ENCODE results near the gene OCIAD2.
"Not testable (repeated sequence)": the region's sequence is repeated elsewhere in the genome, so short reads cannot be mapped to it uniquely, and the experiment has no call there.

The OCIAD2 gene, protein sequence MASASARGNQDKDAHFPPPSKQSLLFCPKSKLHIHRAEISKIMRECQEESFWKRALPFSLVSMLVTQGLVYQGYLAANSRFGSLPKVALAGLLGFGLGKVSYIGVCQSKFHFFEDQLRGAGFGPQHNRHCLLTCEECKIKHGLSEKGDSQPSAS

DNA sequence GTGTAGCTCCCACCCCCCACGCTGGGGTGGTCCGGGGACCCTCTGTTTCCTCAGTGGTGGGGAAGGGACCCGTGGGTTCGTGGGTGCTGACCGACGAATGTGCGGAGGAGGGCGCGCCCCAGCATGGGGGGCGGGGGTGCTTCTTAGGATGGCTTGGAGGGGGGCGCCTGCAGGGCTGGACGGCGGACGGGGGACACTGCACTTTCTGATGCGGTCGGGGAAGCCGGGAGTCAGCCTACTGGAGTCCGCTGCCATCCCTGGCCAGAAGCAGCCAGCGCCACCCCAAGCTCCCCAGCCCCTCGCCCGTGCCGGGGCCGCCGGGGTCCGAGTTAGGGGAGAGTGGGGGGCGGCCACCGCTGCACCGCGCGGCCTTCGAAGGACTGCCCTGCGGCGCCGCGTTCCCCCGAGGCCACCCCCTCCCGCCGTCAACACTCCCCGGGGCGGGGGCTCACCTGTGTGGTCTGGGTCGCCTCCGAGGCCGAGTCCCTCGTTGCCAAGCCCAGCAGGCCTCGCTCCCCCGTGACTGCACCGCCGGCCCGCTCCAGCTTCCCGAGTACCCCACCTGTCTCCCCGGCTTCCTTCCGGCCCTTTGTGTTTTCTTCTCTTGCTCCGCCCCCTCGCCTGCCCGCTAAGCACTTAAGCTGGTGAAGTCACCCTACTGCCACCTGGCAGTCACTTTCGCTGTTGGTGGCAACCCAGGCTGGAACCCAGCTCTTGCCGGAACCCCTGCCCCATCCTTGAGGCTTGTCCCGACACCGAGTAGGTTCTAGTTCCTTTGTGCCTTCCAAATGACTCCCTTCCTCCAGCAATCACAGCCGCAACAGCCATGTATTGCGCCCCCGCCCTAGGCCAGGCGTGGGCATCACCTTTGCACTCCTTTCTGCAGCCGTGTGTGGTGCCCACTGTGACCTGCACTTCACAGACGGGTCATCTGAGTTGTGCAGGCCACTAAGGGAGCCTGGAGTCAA, at the start of gene OCIAD2:
OCIAD2 (minus strand) TSS at position 569 of the 968 bp plus-strand sequence. CDS start 2,225 bp downstream, outside the sequence.
- peak; percentile 58 to 71 for DNase-seq (ENCODE audit: low read depth in 2 of 2)

DNA sequence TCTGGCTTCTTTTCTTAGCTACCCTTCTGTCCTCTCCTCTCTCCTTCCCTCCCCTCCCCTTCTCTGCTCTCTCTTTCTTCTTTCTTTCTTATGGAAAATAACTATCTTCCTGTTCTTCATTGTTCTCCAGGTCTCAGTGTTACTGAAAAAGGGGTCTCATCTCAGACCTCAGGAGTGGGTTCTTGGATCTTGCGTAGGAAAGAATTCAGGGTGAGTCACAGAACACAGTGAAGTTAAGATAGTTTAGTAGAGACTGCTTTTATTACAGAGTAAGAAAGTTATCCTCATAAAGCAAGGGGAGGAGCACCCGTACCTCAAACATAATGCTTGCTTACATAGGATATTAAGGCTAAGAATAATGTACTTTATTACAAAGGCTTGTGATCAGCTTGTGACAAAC, 47.7 kb upstream of the OCIAD2 start:
- no peak for DNase-seq (ENCODE audit: low read depth in 2 of 2)

DNA sequence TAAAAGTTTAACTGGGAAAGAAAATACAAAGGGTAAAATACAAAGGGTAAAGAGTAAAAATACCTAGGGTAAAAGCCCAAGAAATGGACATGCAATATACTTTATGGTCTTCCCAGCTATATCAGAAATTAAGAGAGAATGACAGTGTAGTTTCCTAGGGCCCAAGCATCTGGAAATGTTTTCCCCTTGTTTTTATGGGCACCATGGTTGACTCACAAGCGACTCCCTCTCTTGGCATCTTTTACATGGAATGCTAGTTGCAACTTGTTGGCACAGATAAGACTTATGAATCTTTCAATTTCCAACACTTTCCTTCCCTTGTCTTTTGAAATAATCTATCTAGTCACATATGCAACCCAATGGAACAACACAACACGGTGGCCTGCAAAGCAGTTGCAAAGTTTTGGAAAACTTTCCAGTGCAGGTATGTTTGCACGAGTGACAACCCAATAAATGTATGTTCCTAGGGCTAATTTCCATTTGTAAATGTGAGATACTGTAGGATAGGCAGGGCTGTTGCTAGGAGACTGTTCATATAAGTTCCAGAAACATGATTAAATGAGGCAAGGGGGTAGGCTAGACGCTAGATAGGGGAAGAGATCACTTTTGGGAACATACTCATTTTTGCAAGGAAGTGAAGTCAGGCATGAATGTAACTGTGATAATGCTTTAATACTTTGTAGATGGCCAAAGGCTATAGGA, 43.1 kb upstream of the OCIAD2 start:
- no peak for DNase-seq (ENCODE audit: low read depth in 2 of 2)

DNA sequence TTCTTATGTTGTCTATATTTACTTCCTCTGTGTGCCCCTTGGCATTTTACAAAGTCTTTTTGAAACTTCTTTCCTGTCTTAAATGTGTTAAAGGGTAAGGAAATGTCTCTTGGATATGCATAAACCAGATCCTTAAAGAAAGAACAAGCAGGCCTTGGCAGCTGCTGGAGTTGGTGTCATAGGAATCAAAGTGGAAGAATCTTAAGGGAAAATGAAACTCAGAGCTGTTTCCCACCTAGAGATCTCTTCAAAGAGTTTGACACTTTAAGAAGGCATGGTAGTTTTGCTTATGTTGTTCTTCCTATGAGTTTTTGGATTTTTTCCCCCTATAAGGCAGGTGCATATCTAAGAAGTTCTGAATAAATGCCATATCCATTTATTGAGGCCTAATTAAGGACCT, 42.5 kb upstream of the OCIAD2 start:
- no peak for DNase-seq (ENCODE audit: low read depth in 2 of 2)

DNA sequence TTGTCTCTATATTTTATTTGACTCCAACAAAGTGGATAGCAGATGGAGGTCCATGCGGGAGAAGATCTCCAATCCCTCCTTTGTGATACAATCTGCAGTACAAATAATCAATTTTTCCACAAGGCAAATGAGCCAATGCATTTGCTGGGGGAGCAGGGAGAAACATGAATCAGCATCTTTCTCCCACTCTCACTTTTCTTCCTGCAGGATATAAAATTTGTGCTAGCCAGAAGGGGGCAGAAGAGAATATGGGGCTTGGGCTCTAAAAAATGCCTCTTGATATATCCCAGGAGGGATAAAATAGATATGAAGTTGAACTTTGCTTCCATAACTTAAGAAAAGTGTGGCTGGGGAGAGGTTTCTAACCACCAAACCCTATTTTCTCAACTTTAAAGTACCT, 41.2 kb upstream of the OCIAD2 start:
- no peak for DNase-seq (ENCODE audit: low read depth in 2 of 2)

DNA sequence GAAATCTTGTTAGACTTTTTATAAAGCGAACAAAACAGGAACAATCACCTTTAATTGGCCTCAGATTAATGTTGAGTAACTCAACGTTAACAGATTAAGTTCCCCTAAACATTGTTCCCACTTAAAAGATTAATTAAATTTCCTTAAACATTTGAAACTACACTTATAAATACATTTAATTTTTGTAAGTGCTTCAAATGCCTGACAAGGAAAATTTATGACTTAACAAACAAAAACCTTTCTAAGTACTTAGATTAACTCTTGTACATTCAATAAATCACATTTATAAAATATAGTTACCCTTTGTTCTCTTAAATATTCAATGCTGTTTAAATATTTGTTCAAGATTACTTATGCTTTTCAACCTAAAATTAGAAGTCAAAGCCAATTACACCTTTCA, 39.4 kb upstream of the OCIAD2 start:
- no peak for DNase-seq (ENCODE audit: low read depth in 2 of 2)

DNA sequence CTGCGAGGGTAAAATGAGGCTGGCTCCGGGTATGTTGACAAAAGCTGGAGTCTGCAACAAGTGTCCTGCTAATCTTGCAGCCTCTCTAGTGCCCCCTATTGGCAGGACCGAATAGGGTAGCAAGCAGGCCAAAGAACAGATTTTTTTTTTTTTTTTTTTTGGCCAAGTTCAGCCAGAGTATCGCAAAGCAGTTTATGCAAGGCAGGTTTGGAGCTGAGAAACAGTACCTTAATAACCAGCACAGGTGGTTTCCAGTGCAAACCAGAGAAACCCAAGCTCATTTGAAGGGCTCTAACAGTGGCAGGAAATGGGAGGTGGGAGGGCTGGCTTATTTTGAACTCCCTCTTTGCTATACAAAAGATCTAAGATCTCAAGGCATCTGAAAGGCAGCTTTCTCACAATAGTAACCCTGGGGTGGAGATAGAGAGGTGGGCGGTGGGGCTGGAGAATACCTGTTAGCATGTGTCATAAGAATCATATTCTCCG, 38.2 kb upstream of the OCIAD2 start:
- peak; percentile 14 to 17 for DNase-seq (ENCODE audit: low read depth in 2 of 2)

DNA sequence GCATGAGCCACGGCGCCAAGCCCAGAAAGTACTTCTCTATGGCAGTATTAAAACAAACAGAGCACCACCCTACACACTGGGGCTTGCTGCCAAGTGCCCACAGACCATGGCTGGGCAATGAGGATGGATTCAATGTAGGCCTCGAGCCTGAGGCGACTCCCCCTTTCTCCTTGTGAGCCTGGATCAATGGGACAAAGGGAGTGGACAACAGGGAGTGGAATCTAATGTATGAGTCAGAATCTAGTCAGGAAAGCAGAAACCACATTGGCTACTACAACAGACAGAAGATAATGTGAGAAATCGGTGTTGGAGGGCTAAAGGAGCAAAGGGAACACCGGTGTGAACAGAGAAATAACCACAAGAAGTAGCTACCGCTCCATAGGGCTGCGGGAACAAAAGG, 37.7 kb upstream of the OCIAD2 start:
- DNase-seq (ENCODE audit: low read depth in 2 of 2) = no peak

DNA sequence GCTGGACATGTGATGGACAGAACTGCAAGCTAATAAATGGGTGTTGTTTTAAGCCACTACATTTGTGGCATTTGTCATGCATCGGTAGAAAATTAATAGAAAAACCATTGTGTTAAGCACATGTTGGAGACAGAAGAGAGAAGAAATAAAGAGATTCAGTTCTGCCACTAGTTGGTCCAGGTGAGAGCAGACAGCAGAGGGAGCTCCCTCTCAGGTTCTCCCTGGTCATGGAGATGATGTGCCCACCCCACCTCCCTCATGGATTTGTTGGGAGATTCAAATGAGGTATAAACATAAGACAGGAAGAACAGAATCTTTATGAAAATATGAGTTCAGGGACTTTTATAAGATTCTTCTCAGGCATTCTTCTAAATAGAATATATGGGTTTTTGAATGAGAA, 36.8 kb upstream of the OCIAD2 start:
- DNase-seq (ENCODE audit: low read depth in 2 of 2) = no peak

DNA sequence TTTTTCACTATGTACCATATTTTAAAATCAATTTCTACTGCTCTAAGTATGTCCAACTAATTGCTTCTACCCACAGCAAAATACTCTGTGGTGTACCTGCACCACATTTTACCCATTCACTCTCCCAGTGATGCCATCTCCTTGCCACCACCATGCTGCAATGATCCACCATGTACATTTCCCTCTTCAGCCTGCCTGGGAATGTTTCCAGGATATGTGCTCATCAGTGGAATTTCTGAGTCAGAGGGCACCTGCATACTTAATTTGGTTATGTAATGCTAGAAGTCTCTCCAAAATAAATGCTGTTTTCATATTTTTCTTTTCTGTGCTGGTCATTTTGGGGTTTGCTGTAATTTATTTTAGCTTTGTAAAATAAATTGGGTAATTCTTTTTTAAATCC, 33.2 kb upstream of the OCIAD2 start:
- DNase-seq (ENCODE audit: low read depth in 2 of 2) = no peak

DNA sequence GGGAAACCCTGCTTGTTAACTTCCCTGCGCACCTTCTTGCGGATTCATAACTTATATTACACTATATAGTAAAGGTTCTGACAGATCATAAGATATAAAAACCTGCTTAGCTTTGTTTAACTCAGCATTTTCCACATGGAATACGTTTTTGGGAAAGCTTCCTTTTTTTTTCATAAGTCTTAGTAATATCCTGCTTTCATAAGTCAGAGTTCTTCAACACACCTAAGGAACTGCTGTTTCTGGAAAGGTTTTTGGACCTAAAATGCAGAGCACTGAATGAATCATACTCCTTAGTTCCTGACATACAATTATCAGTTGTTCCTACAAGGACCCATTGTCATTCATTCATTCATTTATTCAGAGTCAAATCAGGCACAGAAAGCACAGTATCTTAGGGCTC, 32.3 kb upstream of the OCIAD2 start:
- no peak for DNase-seq (ENCODE audit: low read depth in 2 of 2)

DNA sequence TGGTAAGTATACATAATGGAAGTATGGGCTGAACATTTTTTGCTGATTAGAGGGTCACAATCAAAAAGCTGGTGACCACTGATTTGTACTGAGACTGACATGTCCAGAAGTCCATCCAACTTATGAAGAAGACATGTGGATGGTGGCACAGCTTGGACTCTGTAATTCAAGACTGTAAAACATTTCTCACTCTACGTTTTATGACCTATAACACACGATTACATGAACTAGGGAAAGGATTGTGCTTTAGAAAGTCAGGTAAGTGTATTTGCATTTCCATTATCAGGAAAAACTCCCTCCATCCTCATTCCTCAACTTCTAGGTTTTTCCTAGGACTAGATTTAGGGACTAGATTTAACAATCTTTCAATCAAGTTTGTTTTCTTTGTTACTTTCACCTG, 30.5 kb upstream of the OCIAD2 start:
- no peak for DNase-seq (ENCODE audit: low read depth in 2 of 2)

DNA sequence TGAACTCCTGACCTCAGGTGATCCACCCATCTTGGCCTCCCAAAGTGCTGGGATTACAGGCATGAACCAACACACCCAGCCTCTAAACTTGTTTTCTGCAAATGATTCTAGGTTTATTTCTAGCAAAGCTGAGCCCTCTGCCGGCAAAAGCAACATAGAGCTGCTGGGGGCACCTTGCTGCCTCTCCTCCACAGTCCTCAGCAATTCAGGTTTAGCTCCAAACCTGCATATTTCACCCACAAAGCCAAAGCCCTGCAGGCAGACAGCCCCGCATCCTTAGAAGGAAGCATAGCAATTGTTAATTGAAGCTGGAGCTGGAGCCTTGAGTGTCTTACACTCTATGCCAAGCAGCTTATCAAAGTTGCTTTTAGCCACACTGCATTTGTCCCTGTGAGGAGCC, 24.9 kb upstream of the OCIAD2 start:
- no peak for DNase-seq (ENCODE audit: low read depth in 2 of 2)

DNA sequence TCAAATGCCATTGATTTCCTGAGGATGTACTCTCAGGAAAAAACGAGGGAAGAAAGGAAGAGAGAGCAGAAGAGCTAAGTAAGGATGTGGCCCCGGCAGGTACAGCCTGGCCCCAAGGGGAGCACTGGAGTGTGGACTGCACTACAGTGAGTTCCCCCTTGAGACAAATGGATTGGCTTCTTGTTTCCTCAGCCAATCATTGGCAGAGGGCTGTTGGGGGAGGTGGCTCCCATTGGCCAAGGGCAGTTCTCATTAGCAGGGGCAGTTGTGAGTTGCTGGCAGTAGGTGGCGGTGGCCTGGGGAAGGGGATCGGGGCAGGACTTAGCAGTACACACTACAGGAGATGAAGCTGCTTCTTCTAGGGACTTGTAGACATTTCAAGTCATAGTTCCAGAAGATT, 24.1 kb upstream of the OCIAD2 start:
- DNase-seq (ENCODE audit: low read depth in 2 of 2) = no peak

DNA sequence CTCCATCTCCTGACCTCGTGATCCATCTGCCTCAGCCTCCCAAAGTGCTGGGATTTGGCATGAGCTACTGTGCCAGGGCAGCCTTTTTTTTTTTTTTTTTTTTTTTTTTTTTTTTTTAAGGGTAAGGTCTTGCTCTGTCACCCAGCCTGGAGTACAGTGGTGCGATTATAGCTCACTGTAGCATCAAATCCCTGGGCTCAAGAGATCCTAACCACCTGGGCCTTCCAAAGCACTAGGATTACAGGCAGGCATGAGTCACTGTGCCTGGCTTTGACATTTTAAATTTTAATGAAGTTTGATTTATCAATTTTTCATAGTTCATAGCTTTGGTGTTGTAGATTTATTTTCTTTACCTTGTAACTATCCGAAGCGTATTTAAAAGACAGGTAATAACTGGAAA, 17.8 kb upstream of the OCIAD2 start:
- no peak for DNase-seq (ENCODE audit: low read depth in 2 of 2)

DNA sequence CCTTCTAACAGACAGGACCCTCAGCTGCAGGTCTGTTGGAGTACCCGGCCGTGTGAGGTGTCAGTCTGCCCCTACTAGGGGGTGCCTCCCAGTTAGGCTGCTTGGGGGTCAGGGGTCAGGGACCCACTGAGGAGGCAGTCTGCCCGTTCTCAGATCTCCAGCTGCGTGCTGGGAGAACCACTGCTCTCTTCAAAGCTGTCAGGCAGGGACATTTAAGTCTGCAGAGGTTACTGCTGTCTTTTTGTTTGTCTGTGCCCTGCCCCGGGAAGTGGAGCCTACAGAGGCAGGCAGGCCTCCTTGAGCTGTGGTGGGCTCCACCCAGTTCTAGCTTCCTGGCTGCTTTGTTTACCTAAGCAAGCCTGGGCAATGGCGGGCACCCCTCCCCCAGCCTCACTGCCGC, 16.5 kb upstream of the OCIAD2 start:
- not testable (repeated sequence) for DNase-seq (ENCODE audit: low read depth in 2 of 2)

DNA sequence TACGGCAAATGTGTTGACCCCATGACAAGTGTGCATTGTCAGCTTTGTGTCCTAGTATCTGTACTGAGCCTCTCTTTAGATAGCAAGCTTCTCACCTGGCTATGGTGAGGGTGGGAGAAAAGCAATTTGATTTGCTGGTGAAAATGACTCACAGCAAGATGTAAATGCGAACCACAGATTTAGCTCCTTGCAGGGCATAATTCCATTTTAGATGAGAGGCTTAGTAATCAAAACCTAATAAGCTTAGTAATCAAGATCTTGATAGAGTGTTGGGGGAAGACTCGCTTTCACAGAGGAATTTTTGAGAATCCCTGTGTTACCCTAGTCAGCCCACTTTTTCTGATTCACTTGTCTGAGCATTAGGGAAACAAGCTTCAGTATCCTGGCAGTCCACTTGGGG, 7.7 kb upstream of the OCIAD2 start:
- no peak for DNase-seq (ENCODE audit: low read depth in 2 of 2)

DNA sequence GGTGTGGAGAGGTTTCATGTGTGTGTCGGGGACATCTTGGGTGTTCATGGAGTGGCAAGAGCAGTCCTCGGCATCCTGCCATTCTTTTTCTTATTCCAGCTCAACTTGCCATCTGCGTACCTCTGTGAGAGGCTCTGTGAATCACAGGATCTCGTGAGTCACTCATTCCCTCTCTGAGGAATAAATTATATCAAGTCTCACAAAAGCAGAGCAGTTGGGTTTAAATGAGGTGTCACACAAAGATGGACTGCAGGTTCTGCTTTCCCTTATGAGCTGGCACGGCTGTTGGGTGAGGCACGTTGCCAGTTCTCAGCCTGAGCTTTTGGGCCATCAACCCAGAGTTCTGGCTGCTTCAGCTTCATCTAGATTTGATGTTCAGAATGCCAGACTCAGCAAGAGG, 6.8 kb upstream of the OCIAD2 start:
- no peak for DNase-seq (ENCODE audit: low read depth in 2 of 2)

DNA sequence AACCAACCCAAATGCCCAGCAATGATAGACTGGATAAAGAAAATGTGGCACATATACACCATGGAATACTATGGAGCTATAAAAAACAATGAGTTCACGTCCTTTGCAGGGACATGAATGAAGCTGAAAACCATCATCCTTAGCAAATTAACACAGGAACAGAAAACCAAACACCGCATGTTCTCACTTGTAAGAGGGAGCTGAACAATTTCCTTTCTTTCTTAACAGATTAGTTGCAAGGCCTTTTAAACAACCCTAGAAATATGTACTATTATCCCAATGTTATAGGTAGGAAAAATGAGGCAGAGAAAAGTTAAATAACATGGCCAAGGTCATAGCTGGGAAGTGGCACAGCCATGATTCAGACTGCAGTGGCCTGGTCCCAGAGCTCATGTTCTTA, 5.8 kb upstream of the OCIAD2 start:
- DNase-seq (ENCODE audit: low read depth in 2 of 2) = no peak

DNA sequence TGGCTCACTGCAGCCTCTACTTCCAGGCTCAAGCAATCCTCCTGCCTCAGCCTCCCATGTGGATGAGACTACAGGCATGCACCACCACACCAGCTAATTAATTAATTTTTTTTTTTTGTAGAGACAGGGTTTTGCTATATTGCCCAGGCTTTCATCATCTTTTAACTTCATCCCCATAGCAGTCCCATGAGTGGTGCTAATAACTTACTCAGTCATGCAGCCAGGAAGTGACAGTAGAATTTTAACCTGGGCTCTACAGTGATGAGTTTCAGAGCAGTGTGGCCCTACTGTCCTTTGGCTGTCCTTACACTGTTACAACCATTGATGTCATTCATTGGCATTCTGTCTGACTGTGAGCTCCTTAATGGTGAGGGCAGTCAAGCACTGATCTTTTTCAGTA, 3.9 kb upstream of the OCIAD2 start:
- DNase-seq (ENCODE audit: low read depth in 2 of 2) = no peak

DNA sequence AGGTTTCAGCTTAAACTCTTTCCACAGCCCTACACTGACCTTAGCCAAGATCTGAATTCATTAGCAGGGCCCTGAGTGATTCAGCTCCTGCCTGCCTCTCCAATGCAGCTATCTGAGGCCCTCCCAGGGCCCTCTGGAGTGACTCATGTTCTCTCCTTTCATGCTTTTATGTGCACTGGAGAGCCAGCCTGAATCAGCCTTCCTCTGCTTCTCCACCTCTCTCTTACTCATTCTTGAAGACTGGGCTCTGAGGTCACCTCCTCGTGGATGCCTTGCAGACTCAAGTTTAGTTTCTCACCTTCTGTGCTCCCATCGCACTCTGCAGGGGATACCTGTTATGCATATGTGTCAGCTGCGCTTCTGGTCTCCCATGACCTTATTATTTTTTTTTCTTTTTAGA, 3.1 kb upstream of the OCIAD2 start:
- peak; percentile 14 to 27 for DNase-seq (ENCODE audit: low read depth in 2 of 2)

DNA sequence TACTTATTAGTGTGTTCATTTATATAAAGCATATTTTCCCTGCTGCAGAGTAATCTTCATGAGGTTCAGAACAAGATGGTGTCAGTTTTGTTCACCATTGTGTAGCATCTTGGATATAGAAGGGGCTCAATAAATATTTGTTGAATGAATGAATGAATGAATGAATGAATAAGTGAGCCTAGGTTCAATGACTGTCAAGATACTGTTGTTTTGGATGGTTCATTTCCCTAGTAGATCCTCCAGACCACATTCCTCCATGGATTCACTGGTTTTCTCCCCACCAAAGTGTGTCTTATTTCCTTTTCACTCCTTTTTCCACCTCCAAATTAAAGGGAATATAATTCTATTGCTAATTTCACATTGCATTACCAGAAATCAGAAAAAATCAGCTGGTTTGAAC, 2.1 kb upstream of the OCIAD2 start:
- DNase-seq (ENCODE audit: low read depth in 2 of 2) = no peak
